ENCODE data around the gene PNCK.
A peak's percentile ranks its signal among the peaks of the same experiment; 100 is the strongest.

The PNCK gene

DNA sequence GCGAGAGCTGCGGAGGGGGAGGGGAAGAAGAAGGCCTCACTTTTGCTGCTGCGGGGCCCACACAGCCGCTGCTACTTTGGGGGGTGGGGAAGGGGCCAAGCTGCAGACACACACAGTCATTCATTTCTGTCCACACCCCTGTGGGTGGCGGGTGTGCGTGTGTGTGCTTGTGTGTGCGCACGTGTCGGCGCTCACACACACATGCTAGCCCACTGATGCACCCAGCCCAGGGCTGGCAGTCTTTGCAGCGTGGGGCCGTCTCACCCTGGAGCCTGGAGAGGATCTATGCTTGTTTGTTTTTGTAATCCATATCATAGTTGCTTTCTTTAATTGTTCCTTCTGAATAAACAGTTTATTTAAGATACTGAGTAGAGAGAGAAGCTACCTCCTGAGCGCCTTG lies 22.7 kb downstream of the PNCK start:
- Histone ChIP-seq H2AFZ (ENCODE audit: low read depth, low read length, severe bottlenecking) (no peak overlapping the region), H3K9ac (ENCODE audit: low read length) (no peak overlapping the region), H3K4me2 (ENCODE audit: low read depth, low read length, poor library complexity, severe bottlenecking) (no peak overlapping the region), H3K4me3 (ENCODE audit: insufficient read depth, low read length, poor library complexity, severe bottlenecking) (no peak overlapping the region), H3K9me3 (ENCODE audit: insufficient read depth, low read length) (0 out of 2 replicates have a peak, but pooled peaks cover 3% of the 10 kb centered on the region), H3K27me3 (ENCODE audit: low read length) (no peaks in the 10 kb centered on the region), H3F3A (ENCODE audit: insufficient read depth) (no peaks in the 10 kb centered on the region), H4K20me1 (ENCODE audit: low read depth, low read length) (no peaks in the 10 kb centered on the region), H3K79me2 (ENCODE audit: insufficient read depth, low read length) (no peaks in the 10 kb centered on the region), H3K27ac (ENCODE audit: low read depth, low read length) (no peak overlapping the region), H3K36me3 (ENCODE audit: low read length) (no peaks in the 10 kb centered on the region), H3K9me2 (replicated peaks; ENCODE audit: insufficient read depth, low read length) (no peaks in the 10 kb centered on the region)
- TF ChIP-seq EZH2phosphoT487 (conservative IDR thresholded peaks at IDR 0.05; ENCODE audit: low read length) = no peak
- TF ChIP-seq, protein P1, sequence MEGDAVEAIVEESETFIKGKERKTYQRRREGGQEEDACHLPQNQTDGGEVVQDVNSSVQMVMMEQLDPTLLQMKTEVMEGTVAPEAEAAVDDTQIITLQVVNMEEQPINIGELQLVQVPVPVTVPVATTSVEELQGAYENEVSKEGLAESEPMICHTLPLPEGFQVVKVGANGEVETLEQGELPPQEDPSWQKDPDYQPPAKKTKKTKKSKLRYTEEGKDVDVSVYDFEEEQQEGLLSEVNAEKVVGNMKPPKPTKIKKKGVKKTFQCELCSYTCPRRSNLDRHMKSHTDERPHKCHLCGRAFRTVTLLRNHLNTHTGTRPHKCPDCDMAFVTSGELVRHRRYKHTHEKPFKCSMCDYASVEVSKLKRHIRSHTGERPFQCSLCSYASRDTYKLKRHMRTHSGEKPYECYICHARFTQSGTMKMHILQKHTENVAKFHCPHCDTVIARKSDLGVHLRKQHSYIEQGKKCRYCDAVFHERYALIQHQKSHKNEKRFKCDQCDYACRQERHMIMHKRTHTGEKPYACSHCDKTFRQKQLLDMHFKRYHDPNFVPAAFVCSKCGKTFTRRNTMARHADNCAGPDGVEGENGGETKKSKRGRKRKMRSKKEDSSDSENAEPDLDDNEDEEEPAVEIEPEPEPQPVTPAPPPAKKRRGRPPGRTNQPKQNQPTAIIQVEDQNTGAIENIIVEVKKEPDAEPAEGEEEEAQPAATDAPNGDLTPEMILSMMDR (IDR thresholded peaks at IDR 0.05; ENCODE audit: insufficient read depth, low read length, poor library complexity, severe bottlenecking) = no peak

- Histone ChIP-seq H3K9ac (ENCODE audit: low read length) (no peak overlapping the region), H2AFZ (ENCODE audit: low read depth, low read length, severe bottlenecking) (no peak overlapping the region)
Observed at GRCh38 chrX:153649915-153650782, 23.5 kb downstream of the PNCK start.

GRCh38 chrX:153649178-153649914 lies 24.3 kb downstream of the PNCK start:
- no peaks in the 10 kb centered on the region for H3K27me3 ChIP-seq (ENCODE audit: low read length)
- no peak overlapping the region for H2AFZ ChIP-seq (ENCODE audit: low read depth, low read length, severe bottlenecking)
- TF ChIP-seq, protein P1 (IDR thresholded peaks at IDR 0.05; ENCODE audit: insufficient read depth, low read length, poor library complexity, severe bottlenecking) = peak; percentile 33
- no peak for TF ChIP-seq EZH2phosphoT487 (conservative IDR thresholded peaks at IDR 0.05; ENCODE audit: low read length)

More at GRCh38 chrX:153649915-153650782, 23.5 kb downstream of the PNCK start:
- Histone ChIP-seq H3K27me3 (ENCODE audit: low read length) (no peaks in the 10 kb centered on the region), H3K4me2 (ENCODE audit: low read depth, low read length, poor library complexity, severe bottlenecking) (no peak overlapping the region), H3F3A (ENCODE audit: insufficient read depth) (no peaks in the 10 kb centered on the region), H3K4me3 (ENCODE audit: insufficient read depth, low read length, poor library complexity, severe bottlenecking) (no peak overlapping the region), H4K20me1 (ENCODE audit: low read depth, low read length) (no peaks in the 10 kb centered on the region), H3K9me2 (replicated peaks; ENCODE audit: insufficient read depth, low read length) (no peaks in the 10 kb centered on the region), H3K27ac (ENCODE audit: low read depth, low read length) (no peak overlapping the region), H3K9me3 (ENCODE audit: insufficient read depth, low read length) (0 out of 2 replicates have a peak, but pooled peaks cover 3% of the 10 kb centered on the region), H3K36me3 (ENCODE audit: low read length) (no peaks in the 10 kb centered on the region), H3K79me2 (ENCODE audit: insufficient read depth, low read length) (no peaks in the 10 kb centered on the region)
- TF ChIP-seq EZH2phosphoT487 (conservative IDR thresholded peaks at IDR 0.05; ENCODE audit: low read length) = no peak
- TF ChIP-seq, protein P1 (IDR thresholded peaks at IDR 0.05; ENCODE audit: insufficient read depth, low read length, poor library complexity, severe bottlenecking) = no peak

More at GRCh38 chrX:153649178-153649914, 24.3 kb downstream of the PNCK start:
- H3K4me3 ChIP-seq (ENCODE audit: insufficient read depth, low read length, poor library complexity, severe bottlenecking) = no peak overlapping the region
- H3K4me2 ChIP-seq (ENCODE audit: low read depth, low read length, poor library complexity, severe bottlenecking) = no peak overlapping the region
- no peak overlapping the region for H3K9ac ChIP-seq (ENCODE audit: low read length)
- no peaks in the 10 kb centered on the region for H3K9me2 ChIP-seq (replicated peaks; ENCODE audit: insufficient read depth, low read length)
- no peaks in the 10 kb centered on the region for H3K79me2 ChIP-seq (ENCODE audit: insufficient read depth, low read length)
- H4K20me1 ChIP-seq (ENCODE audit: low read depth, low read length) = no peaks in the 10 kb centered on the region
- H3K9me3 ChIP-seq (ENCODE audit: insufficient read depth, low read length) = 0 out of 2 replicates have a peak, but pooled peaks cover 3% of the 10 kb centered on the region
- H3K27ac ChIP-seq (ENCODE audit: low read depth, low read length) = no peak overlapping the region
- no peaks in the 10 kb centered on the region for H3K36me3 ChIP-seq (ENCODE audit: low read length)
- no peaks in the 10 kb centered on the region for H3F3A ChIP-seq (ENCODE audit: insufficient read depth)

Data from SU-DHL-6 (cell line).